DOHH2 (cell line): Measurements from ENCODE around the gene MAGOH.

Source experiments
- H3F3A ChIP-seq: fragments of 200-600 bp; sonication (generic), shearing (Covaris generic); 2 replicates; pipeline ENCODE4 v1.6.0; 2016; ENCODE audit warnings: antibody characterized with exemption, mild to moderate bottlenecking; ENCODE audit not compliant: control insufficient read depth, insufficient read depth
- H3K27ac ChIP-seq: fragments of 200-600 bp; sonication (generic); 2 replicates; pipeline ENCODE4 v1.5.1; 2014; ENCODE audit warnings: low read depth, mild to moderate bottlenecking, low read length, moderate library complexity
- H3K27me3 ChIP-seq: fragments of 200-600 bp; sonication (generic); 2 replicates; pipeline ENCODE4 v1.6.1; 2014; ENCODE audit warnings: mild to moderate bottlenecking, low read length, mixed read lengths; ENCODE audit not compliant: control insufficient read depth
- H3K36me3 ChIP-seq: fragments of 200-600 bp; sonication (generic); 2 replicates; pipeline ENCODE4 v1.6.1; 2014; ENCODE audit warnings: mild to moderate bottlenecking, low read length, moderate library complexity, mixed read lengths; ENCODE audit not compliant: control insufficient read depth
- H3K4me1 ChIP-seq: fragments of 200-600 bp; sonication (generic); 2 replicates; pipeline ENCODE4 v1.6.1; 2014; ENCODE audit warnings: mild to moderate bottlenecking, low read length, mixed read lengths; ENCODE audit not compliant: control insufficient read depth
- H3K4me2 ChIP-seq: fragments of 200-600 bp; sonication (generic); 2 replicates; pipeline ENCODE4 v1.6.0; 2014; ENCODE audit warnings: mild to moderate bottlenecking, low read length, moderate library complexity
- H3K4me3 ChIP-seq: fragments of 200-600 bp; sonication (generic); 2 replicates; pipeline ENCODE4 v1.5.1; 2014; ENCODE audit warnings: mild to moderate bottlenecking, low read length, mixed read lengths
- H3K79me2 ChIP-seq: fragments of 200-600 bp; sonication (generic); 2 replicates; pipeline ENCODE4 v1.6.1; 2014; ENCODE audit warnings: mild to moderate bottlenecking, low read length, mixed read lengths; ENCODE audit not compliant: control insufficient read depth
- H3K9me2 ChIP-seq: fragments of 200-600 bp; sonication (generic); replicated peaks from 2 replicates; pipeline ENCODE4 v1.6.1; 2014; ENCODE audit warnings: mild to moderate bottlenecking, low read length, mixed read lengths; ENCODE audit not compliant: control insufficient read depth
- H3K9me3 ChIP-seq: fragments of 200-600 bp; sonication (generic); 2 replicates; pipeline ENCODE4 v1.6.1; 2014; ENCODE audit warnings: antibody characterized with exemption, low read length, mixed read lengths; ENCODE audit not compliant: control insufficient read depth, insufficient read depth
- H4K20me1 ChIP-seq: fragments of 200-600 bp; sonication (generic); 2 replicates; pipeline ENCODE4 v1.6.0; 2014; ENCODE audit warnings: low read depth, mild to moderate bottlenecking, antibody characterized with exemption, low read length, moderate library complexity; ENCODE audit not compliant: control insufficient read depth, insufficient read depth
- CTCF ChIP-seq: fragments of 200-600 bp; sonication (generic); IDR thresholded peaks from one replicate; pipeline ENCODE4 v1.5.1; 2014; ENCODE audit warnings: antibody characterized with exemption, mild to moderate bottlenecking, low read depth, low read length; ENCODE audit not compliant: poor library complexity, severe bottlenecking
- EZH2phosphoT487 ChIP-seq: fragments of 200-600 bp; sonication (generic); IDR thresholded peaks from 2 replicates; pipeline ENCODE4 v1.6.1; 2017; ENCODE audit warnings: borderline replicate concordance, mild to moderate bottlenecking, antibody characterized with exemption, low read length, moderate library complexity, mixed read lengths

Gene MAGOH

GRCh38 chr1:53183095-53183990, 55.0 kb downstream of the MAGOH start:
- H3K27me3 ChIP-seq = peaks cover 41% of the 10 kb centered on the region
- no peaks in the 10 kb centered on the region for H3K36me3 ChIP-seq
- H3K4me2 ChIP-seq = no peak overlapping the region
- H3K27ac ChIP-seq = no peak overlapping the region
- no peaks in the 10 kb centered on the region for H3F3A ChIP-seq
- H3K79me2 ChIP-seq = no peaks in the 10 kb centered on the region
- no peak for TF ChIP-seq EZH2phosphoT487
- no peak for TF ChIP-seq CTCF
- peaks cover 7% of the 10 kb centered on the region; the same call in 1 of the 2 replicates for H3K4me1 ChIP-seq
- H4K20me1 ChIP-seq = no peaks in the 10 kb centered on the region
- no peaks in the 10 kb centered on the region for H3K9me3 ChIP-seq
- H3K9me2 ChIP-seq = no peaks in the 10 kb centered on the region
- H3K4me3 ChIP-seq = no peak overlapping the region

- H3K4me2 ChIP-seq = no peak overlapping the region
- H4K20me1 ChIP-seq = no peaks in the 10 kb centered on the region
- H3K9me2 ChIP-seq = no peaks in the 10 kb centered on the region
- peaks cover 38% of the 10 kb centered on the region for H3K27me3 ChIP-seq
- H3F3A ChIP-seq = no peaks in the 10 kb centered on the region
- H3K4me1 ChIP-seq = peaks cover 7% of the 10 kb centered on the region; the same call in 1 of the 2 replicates
- no peak overlapping the region for H3K27ac ChIP-seq
- no peaks in the 10 kb centered on the region for H3K36me3 ChIP-seq
- H3K9me3 ChIP-seq = no peaks in the 10 kb centered on the region
- TF ChIP-seq EZH2phosphoT487 (no peak), CTCF (no peak)
- no peaks in the 10 kb centered on the region for H3K79me2 ChIP-seq
- H3K4me3 ChIP-seq = no peak overlapping the region
These were observed 55.6 kb downstream of the MAGOH start for GRCh38 chr1:53182716-53183094.

- H3F3A ChIP-seq = no peaks in the 10 kb centered on the region
- no peak for TF ChIP-seq EZH2phosphoT487
- peak; percentile 91 for TF ChIP-seq CTCF
- H3K9me3 ChIP-seq = no peaks in the 10 kb centered on the region
- no peaks in the 10 kb centered on the region for H3K36me3 ChIP-seq
- no peak overlapping the region for H3K4me2 ChIP-seq
- H3K27ac ChIP-seq = no peak overlapping the region
- H3K4me3 ChIP-seq = no peak overlapping the region
- H4K20me1 ChIP-seq = no peaks in the 10 kb centered on the region
- peaks cover 33% of the 10 kb centered on the region for H3K27me3 ChIP-seq
- peaks cover 7% of the 10 kb centered on the region; the same call in 1 of the 2 replicates for H3K4me1 ChIP-seq
- no peaks in the 10 kb centered on the region for H3K79me2 ChIP-seq
- H3K9me2 ChIP-seq = no peaks in the 10 kb centered on the region
These were observed 56.2 kb downstream of the MAGOH start for GRCh38 chr1:53182111-53182593.
